Stimulated activated naive CD8-positive, alpha-beta T cell treated with anti-CD3 and anti-CD28 coated beads, Interleukin-15, Interleukin-2, amounts not matched to agents 100 ng/mL and 50 ng/mL, for 24 hours (primary cell): ENCODE results near the gene P3H3.
A peak's percentile ranks its signal among the peaks of the same experiment; 100 is the strongest.

Source experiments
- H3K27ac Mint-ChIP-seq: one replicate; pipeline ENCODE4 v1.8.0; 2021; ENCODE audit warnings: mild to moderate bottlenecking, mixed read lengths
- H3K27me3 Mint-ChIP-seq: one replicate; pipeline ENCODE4 v1.8.0; 2021; ENCODE audit warnings: mixed read lengths
- H3K36me3 Mint-ChIP-seq: one replicate; pipeline ENCODE4 v1.8.0; 2021; ENCODE audit warnings: low read depth, mixed read lengths
- H3K4me1 Mint-ChIP-seq: one replicate; pipeline ENCODE4 v1.8.0; 2021; ENCODE audit warnings: low read depth, mixed read lengths
- H3K4me3 Mint-ChIP-seq: one replicate; pipeline ENCODE4 v1.8.0; 2021; ENCODE audit warnings: mild to moderate bottlenecking, mixed read lengths
- H3K9me3 Mint-ChIP-seq: one replicate; pipeline ENCODE4 v1.8.0; 2021; ENCODE audit warnings: mixed read lengths

P3H3 gene

GRCh38 chr12:6819106-6820030, 8.8 kb upstream of the P3H3 start:
- Mint-ChIP-seq H3K9me3 (no peaks in the 10 kb centered on the region), H3K36me3 (no peaks in the 10 kb centered on the region), H3K27ac (no peak overlapping the region), H3K4me3 (no peak overlapping the region), H3K27me3 (peaks cover 38% of the 10 kb centered on the region), H3K4me1 (peaks cover 12% of the 10 kb centered on the region)

DNA sequence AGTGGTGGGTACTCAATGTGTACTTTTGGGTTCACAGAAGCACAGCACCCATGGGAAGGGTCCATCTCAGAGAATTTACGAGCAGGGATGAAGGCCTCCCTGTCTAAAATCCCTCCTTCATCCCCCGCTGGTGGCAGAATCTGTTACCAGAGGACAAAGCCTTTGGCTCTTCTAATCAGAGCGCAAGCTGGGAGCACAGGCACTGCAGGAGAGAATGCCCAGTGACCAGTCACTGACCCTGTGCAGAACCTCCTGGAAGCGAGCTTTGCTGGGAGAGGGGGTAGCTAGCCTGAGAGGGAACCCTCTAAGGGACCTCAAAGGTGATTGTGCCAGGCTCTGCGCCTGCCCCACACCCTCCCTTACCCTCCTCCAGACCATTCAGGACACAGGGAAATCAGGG, 8.0 kb upstream of the P3H3 start:
- Mint-ChIP-seq H3K4me1 (peaks cover 12% of the 10 kb centered on the region), H3K36me3 (no peaks in the 10 kb centered on the region), H3K27ac (no peak overlapping the region), H3K27me3 (peaks cover 46% of the 10 kb centered on the region), H3K9me3 (no peaks in the 10 kb centered on the region), H3K4me3 (no peak overlapping the region)

GRCh38 chr12:6821591-6822425, 6.4 kb upstream of the P3H3 start, which contains the start of gene GPR162:
Gene GPR162 (plus strand): TSS chr12:6821821. CDS start chr12:6823899, 2,078 bp downstream.
- H3K4me1 Mint-ChIP-seq: peaks cover 12% of the 10 kb centered on the region
- H3K27ac Mint-ChIP-seq: no peak within 1 kb of the TSS

DNA sequence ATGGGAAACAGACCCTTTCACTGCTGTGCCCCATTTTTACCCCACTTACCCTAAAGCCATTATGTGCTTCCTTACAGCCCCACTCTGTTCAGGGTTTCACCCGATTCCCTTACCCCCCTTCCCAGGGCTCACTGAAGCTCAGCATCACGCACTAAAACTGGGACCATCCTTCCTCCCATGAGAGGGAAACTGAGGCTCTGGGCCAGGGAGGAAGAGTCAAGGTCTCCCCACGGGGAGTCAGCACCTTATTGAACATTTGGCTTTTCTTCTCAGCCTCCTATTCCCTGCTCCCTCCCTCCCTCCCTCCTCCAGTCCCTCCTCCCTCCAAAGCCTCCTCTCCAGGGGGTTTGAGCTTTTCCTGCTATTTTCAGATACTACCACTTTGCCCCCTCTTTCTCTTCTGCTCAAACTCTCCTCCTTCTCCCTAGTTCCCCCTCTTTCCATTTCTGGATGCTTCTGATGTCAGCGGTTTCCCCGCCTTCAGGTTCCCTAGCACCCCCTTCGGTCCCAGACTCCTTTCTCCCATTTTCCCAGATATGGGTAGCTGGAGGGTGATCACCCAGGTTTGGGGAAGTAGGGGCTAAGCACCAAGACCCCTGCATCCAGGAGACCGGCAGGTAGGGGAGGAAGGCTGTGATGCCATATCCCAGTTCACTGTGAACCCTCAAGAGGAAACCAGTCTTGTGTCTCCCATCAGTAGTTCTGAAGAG, 5.6 kb upstream of the P3H3 start:
- H3K27me3 Mint-ChIP-seq: peaks cover 65% of the 10 kb centered on the region
- no peak overlapping the region for H3K4me3 Mint-ChIP-seq
- no peaks in the 10 kb centered on the region for H3K36me3 Mint-ChIP-seq

More at GRCh38 chr12:6821591-6822425, 6.4 kb upstream of the P3H3 start, which contains the start of gene GPR162:
- no peaks in the 10 kb centered on the region for H3K36me3 Mint-ChIP-seq
- H3K27me3 Mint-ChIP-seq: peaks cover 57% of the 10 kb centered on the region
- H3K9me3 Mint-ChIP-seq: no peaks in the 10 kb centered on the region
- peak within 1 kb of the TSS; percentile 7 for H3K4me3 Mint-ChIP-seq

DNA sequence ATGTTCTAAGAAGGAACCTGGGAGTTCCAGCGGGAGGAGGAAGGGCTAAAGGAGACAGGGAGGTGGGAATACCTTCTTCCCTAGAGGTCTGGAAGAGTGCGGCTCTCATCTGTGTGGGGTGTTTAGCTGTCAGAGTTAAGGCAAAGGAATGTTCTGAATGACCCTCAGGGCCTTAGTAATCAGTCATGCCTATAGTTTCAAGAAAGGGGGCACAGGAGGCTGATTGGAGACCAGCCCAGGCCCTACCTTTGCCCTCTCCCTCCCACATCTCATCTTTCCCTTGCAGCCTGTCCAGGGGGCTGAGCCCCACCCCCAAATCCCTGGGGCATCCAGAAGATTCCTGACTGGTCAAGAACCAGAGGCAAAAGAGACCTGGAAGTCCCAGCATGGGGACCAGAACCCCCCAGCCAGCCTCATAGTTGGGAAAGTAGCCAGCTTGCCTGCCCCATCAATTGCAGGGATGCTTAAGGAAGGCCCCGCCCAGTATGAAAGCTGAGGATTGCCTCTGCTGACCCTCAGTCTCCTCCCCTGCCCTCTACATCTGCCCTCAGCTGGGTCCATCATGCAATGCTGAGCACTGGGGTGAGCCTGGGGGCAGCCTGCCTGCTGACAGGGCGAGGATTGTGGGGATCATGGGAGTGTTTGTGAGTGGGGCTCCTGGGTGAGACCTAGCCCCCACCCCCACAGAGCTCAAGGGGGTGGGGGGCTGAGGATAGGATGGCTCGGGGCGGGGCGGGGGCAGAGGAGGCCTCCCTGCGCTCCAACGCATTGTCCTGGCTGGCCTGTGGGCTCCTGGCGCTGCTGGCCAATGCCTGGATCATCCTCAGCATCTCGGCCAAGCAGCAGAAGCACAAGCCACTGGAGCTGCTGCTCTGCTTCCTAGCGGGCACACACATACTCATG, 4.8 kb upstream of the P3H3 start:
- Mint-ChIP-seq H3K4me1 (peaks cover 21% of the 10 kb centered on the region), H3K27me3 (peaks cover 70% of the 10 kb centered on the region), H3K36me3 (no peaks in the 10 kb centered on the region), H3K27ac (no peak overlapping the region), H3K4me3 (no peak overlapping the region), H3K9me3 (no peaks in the 10 kb centered on the region)

More for the DNA sequence above, 5.6 kb upstream of the P3H3 start:
- Mint-ChIP-seq H3K9me3 (no peaks in the 10 kb centered on the region), H3K4me1 (peaks cover 16% of the 10 kb centered on the region), H3K27ac (no peak overlapping the region)

DNA sequence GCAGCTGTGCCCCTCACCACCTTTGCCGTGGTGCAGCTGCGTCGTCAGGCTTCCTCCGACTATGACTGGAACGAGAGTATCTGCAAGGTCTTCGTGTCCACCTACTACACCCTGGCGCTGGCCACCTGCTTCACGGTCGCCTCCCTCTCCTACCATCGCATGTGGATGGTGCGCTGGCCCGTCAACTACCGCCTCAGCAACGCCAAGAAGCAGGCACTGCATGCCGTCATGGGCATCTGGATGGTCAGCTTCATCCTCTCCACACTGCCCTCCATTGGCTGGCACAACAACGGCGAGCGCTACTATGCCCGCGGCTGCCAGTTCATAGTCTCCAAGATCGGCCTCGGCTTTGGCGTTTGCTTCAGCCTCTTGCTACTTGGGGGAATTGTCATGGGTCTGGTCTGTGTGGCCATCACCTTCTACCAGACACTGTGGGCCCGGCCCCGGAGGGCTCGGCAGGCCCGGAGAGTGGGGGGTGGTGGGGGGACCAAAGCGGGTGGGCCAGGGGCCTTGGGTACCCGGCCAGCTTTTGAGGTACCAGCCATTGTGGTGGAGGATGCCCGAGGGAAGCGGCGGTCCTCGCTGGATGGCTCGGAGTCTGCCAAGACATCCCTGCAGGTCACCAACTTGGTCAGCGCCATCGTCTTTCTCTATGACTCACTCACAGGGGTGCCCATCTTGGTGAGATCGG, 4.0 kb upstream of the P3H3 start:
- Mint-ChIP-seq H3K4me3 (no peak overlapping the region), H3K4me1 (peaks cover 26% of the 10 kb centered on the region), H3K9me3 (no peaks in the 10 kb centered on the region), H3K27me3 (peaks cover 75% of the 10 kb centered on the region), H3K36me3 (no peaks in the 10 kb centered on the region), H3K27ac (no peak overlapping the region)

- Mint-ChIP-seq H3K9me3 (no peaks in the 10 kb centered on the region), H3K4me1 (peaks cover 30% of the 10 kb centered on the region), H3K36me3 (no peaks in the 10 kb centered on the region), H3K27me3 (peaks cover 75% of the 10 kb centered on the region), H3K4me3 (no peak overlapping the region), H3K27ac (peak overlapping the region; percentile 24)
These were observed 3.3 kb upstream of the P3H3 start for GRCh38 chr12:6824901-6825381.

- Mint-ChIP-seq H3K36me3 (no peaks in the 10 kb centered on the region), H3K27ac (no peak overlapping the region), H3K27me3 (peaks cover 81% of the 10 kb centered on the region), H3K4me3 (no peak overlapping the region), H3K4me1 (peaks cover 30% of the 10 kb centered on the region), H3K9me3 (no peaks in the 10 kb centered on the region)
These were observed 2.6 kb upstream of the P3H3 start for GRCh38 chr12:6825398-6826124.

DNA sequence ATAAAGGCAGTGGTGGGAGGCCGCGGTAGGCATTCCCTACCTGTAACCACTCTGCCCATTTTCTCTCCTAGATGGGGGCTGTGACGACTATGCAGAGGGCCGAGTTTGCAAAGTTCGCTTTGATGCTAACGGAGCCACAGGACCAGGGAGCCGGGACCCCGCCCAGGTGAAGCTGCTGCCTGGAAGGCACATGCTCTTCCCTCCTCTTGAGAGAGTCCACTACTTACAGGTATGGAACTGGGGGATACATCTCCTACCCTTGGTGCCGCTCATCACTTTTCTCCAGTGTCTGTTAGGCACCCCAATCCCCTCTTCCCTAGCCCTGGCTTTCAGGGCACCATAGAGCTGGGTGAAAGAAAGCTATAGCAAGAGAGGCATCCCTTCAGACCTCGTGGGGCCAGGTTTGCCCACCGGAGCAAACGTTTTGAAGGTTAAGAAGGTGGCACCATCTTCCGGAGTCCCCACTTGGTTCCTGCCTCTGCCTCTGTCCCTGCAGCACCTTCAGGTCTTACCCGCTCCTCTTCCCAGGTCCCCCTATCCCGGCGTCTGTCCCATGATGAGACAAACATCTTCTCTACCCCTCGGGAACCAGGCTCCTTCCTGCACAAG, 2.0 kb upstream of the P3H3 start:
- H3K27ac Mint-ChIP-seq: no peak overlapping the region
- H3K36me3 Mint-ChIP-seq: no peaks in the 10 kb centered on the region
- peaks cover 24% of the 10 kb centered on the region for H3K4me1 Mint-ChIP-seq
- H3K4me3 Mint-ChIP-seq: no peak overlapping the region
- peaks cover 79% of the 10 kb centered on the region for H3K27me3 Mint-ChIP-seq
- no peaks in the 10 kb centered on the region for H3K9me3 Mint-ChIP-seq

- H3K27ac Mint-ChIP-seq: peak overlapping the region; percentile 22
- H3K4me3 Mint-ChIP-seq: no peak overlapping the region
- H3K9me3 Mint-ChIP-seq: no peaks in the 10 kb centered on the region
- H3K36me3 Mint-ChIP-seq: no peaks in the 10 kb centered on the region
- H3K27me3 Mint-ChIP-seq: peaks cover 77% of the 10 kb centered on the region
- H3K4me1 Mint-ChIP-seq: peaks cover 21% of the 10 kb centered on the region
These were observed 1.3 kb upstream of the P3H3 start for GRCh38 chr12:6826734-6827436.

DNA sequence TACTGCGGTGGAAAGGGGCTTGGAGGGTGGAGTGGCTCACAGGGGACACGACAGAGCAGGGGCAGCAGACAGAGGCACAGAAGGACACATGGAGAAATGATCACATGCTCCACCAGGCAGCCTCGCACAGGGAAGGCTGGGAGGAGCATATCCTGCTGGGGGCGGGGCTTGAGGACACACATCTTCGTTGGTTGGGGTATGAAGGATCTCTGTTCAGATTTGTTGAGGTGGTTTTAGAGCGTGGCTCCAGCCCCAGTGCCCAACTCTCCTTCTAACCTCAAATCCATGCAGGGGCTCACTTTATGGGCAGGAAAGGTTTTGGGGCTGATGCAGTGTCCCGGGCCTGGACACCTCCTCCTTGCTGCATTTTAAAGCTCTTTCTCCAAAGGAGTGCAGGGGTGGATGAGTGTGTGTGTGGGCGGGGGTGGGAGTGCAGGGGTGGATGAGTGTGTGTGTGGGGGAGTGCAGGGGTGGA, 733 bp upstream of the P3H3 start:
- Mint-ChIP-seq H3K4me1 (peaks cover 18% of the 10 kb centered on the region), H3K27ac (peak overlapping the region; percentile 22), H3K4me3 (peak overlapping the region; percentile 28), H3K27me3 (peaks cover 72% of the 10 kb centered on the region), H3K36me3 (no peaks in the 10 kb centered on the region), H3K9me3 (no peaks in the 10 kb centered on the region)
